ENCODE results near the gene RFXAP.
"Not testable (repeated sequence)": the region's sequence is repeated elsewhere in the genome, so short reads cannot be mapped to it uniquely, and the experiment has no call there.

Gene RFXAP

DNA sequence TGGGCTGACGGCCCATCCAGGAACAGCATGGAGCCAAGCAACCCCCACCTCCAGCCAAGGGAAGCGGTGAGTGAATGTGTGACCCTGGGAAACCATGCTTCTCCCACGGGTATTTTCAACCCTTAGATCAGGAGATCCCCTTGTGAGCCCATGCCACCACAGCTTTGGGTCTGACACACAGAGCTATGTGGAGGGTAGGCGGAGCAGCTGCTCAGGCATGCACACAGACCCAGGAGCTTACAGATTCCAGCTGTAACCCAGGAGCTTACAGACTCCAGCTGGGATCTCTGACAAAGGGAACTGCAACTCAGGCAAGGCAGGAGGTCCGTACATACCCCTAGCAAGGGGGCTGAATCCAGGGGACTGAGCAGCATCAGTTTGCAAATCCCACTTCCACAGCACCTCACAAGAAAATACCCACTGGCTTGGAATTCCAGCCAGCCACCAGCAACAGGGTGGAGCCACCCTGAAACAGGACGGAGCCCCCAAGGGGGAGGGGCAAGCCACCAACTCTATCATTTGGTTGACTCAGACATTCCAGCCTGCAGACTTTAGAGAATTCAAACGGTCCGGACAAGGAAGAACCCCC lies 40.8 kb upstream of the RFXAP start:
- peak; percentile 97 for DNase-seq (ENCODE audit: low read depth)
- H3K4me3 ChIP-seq (ENCODE audit: low read length) = peak overlapping the region; percentile 50
- TF ChIP-seq, protein P1, sequence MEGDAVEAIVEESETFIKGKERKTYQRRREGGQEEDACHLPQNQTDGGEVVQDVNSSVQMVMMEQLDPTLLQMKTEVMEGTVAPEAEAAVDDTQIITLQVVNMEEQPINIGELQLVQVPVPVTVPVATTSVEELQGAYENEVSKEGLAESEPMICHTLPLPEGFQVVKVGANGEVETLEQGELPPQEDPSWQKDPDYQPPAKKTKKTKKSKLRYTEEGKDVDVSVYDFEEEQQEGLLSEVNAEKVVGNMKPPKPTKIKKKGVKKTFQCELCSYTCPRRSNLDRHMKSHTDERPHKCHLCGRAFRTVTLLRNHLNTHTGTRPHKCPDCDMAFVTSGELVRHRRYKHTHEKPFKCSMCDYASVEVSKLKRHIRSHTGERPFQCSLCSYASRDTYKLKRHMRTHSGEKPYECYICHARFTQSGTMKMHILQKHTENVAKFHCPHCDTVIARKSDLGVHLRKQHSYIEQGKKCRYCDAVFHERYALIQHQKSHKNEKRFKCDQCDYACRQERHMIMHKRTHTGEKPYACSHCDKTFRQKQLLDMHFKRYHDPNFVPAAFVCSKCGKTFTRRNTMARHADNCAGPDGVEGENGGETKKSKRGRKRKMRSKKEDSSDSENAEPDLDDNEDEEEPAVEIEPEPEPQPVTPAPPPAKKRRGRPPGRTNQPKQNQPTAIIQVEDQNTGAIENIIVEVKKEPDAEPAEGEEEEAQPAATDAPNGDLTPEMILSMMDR (conservative IDR thresholded peaks at IDR 0.05; ENCODE audit: low read depth, low read length) = no peak

DNA sequence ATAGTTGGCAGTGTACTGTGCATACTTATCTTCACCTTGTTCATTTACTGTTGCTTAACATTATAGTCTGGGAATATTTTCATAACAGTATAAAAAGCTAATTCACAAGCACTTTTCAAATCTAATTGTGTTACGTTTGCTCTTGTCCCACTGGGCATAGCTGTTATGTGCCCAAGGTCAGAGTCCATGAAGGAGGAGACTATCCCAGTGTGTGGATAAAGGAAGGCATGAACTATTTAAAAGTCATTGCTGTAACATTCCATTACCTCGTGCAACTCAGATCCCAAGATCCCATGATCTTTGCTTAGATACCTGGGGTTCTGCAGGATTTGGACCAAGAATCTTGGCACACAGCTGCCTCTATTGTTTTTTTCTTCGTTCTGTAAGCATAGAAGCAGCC lies 35.1 kb upstream of the RFXAP start:
- H3K4me3 ChIP-seq (ENCODE audit: low read length) = no peak overlapping the region
- TF ChIP-seq, protein P1 (conservative IDR thresholded peaks at IDR 0.05; ENCODE audit: low read depth, low read length) = no peak
- no peak for DNase-seq (ENCODE audit: low read depth)

DNA sequence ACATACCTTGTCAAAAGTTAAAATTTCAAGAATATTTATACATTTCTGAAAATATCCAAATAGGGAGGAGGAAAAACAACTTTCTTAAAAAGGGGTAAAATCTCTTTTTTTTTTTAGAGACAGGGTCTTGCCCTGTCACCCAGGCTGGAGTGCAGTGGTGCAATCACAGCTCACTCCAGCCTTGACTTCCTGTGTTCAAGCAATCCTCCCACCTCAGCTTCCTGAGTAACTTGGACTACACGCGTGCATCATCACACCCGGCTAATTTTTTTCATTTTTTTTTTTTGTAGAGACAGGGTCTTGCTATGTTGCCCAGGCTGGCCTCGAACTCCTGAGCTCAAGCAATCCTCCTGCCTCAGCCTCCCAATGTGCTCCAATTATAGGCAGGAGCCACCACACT lies 32.8 kb upstream of the RFXAP start:
- DNase-seq (ENCODE audit: low read depth) = not testable (repeated sequence)

GRCh38 chr13:36787181-36787580 lies 31.8 kb upstream of the RFXAP start:
- no peak overlapping the region for H3K4me3 ChIP-seq (ENCODE audit: low read length)
- TF ChIP-seq, protein P1 (conservative IDR thresholded peaks at IDR 0.05; ENCODE audit: low read depth, low read length) = no peak
- no peak for DNase-seq (ENCODE audit: low read depth)

More for the DNA sequence above, 32.8 kb upstream of the RFXAP start:
- not testable (repeated sequence) for H3K4me3 ChIP-seq (ENCODE audit: low read length)

- no peak for DNase-seq (ENCODE audit: low read depth)
- H3K4me3 ChIP-seq (ENCODE audit: low read length) = no peak overlapping the region
- TF ChIP-seq, protein P1 (conservative IDR thresholded peaks at IDR 0.05; ENCODE audit: low read depth, low read length) = no peak
These were observed 30.7 kb upstream of the RFXAP start for GRCh38 chr13:36788276-36788675.

DNA sequence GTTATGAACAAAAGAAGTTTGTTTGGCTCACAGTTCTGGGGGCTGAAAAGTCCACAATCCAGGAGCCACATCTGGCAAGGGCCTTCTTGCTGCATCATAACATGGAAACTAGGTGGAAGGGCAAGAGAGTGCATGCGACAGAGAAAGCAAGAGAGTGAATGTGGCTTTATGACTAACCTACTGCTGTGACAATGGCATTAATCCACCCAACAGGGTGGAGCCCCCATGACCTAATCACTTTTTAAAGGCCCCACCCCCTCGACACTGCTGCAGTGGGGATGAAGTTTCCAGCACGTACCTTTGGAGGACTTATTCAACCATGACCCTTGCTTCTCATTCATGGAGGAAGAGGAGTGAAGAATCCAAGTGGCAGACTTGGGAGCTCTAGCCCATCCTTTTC lies 30.0 kb upstream of the RFXAP start:
- DNase-seq (ENCODE audit: low read depth) = no peak
- TF ChIP-seq, protein P1 (conservative IDR thresholded peaks at IDR 0.05; ENCODE audit: low read depth, low read length) = no peak
- H3K4me3 ChIP-seq (ENCODE audit: low read length) = no peak overlapping the region

GRCh38 chr13:36789730-36790129 lies 29.3 kb upstream of the RFXAP start:
- no peak for DNase-seq (ENCODE audit: low read depth)
- H3K4me3 ChIP-seq (ENCODE audit: low read length) = no peak overlapping the region
- TF ChIP-seq, protein P1 (conservative IDR thresholded peaks at IDR 0.05; ENCODE audit: low read depth, low read length) = no peak

Data from retinal pigment epithelial cell (primary cell).